Heart left ventricle (tissue), 16 donors: ENCODE data around the gene ADTRP. TPM values are rescaled to one million over a fixed set of nuclear protein-coding genes. Genes with fewer than 3 reads are reported as not detected.

Source experiments
- ATAC-seq, 4 donors: fragments of 200-7000 bp; cut with Tn5 transposase; one replicate each; pipeline ENCODE4 v1.9.1; 2020 to 2022; ENCODE audit warnings: moderate library complexity in 4 of 4, mild to moderate bottlenecking in 3 of 4, moderate number of reproducible peaks in 1 of 4
- DNase-seq, 5 donors: peaks; one replicate each; pipeline ENCODE4 v3.0.0-alpha.2; 2020
- H3K27ac ChIP-seq, 12 donors: fragments of 200-600 bp; sonication (generic) in 4 of 12; one replicate each; pipeline versions ENCODE4 v1.5.0 to v1.8.0; 2016 to 2022; ENCODE audit warnings: mild to moderate bottlenecking in 2 of 12
- H3K27me3 ChIP-seq, 9 donors: fragments of 200-600 bp; sonication (generic) in 2 of 9; one replicate each; pipeline versions ENCODE4 v1.5.1 to v1.8.0; 2016 to 2022; ENCODE audit warnings: mild to moderate bottlenecking in 3 of 9
- H3K36me3 ChIP-seq, 9 donors: fragments of 200-600 bp; sonication (generic) in 2 of 9; one replicate each; pipeline versions ENCODE4 v1.5.0 to v1.8.0; 2018 to 2022; ENCODE audit warnings: mild to moderate bottlenecking in 2 of 9
- H3K4me1 ChIP-seq, 12 donors: fragments of 200-600 bp; sonication (generic) in 4 of 12; one replicate each; pipeline versions ENCODE4 v1.5.0 to v1.8.0; 2016 to 2022; ENCODE audit warnings: mild to moderate bottlenecking in 3 of 12
- H3K4me3 ChIP-seq, 12 donors: fragments of 200-600 bp; sonication (generic) in 4 of 12; one replicate each; pipeline versions ENCODE4 v1.5.0 to v1.8.0; 2017 to 2022; ENCODE audit warnings: mild to moderate bottlenecking in 9 of 12, moderate library complexity in 4 of 12
- H3K9me3 ChIP-seq, 12 donors: fragments of 200-600 bp; sonication (generic) in 4 of 12; one replicate each; pipeline versions ENCODE4 v1.5.0 to v1.8.0; 2016 to 2022; ENCODE audit warnings: mild to moderate bottlenecking in 1 of 12
- POLR2A ChIP-seq, 2 donors: fragments of 450-650 bp; IDR thresholded peaks; one replicate each; pipeline ENCODE4 v1.6.1; 2017; ENCODE audit warnings: antibody characterized with exemption in 2 of 2, mild to moderate bottlenecking in 2 of 2, moderate library complexity in 2 of 2
- WGBS, 4 donors: extraction: QIAGEN DNeasy Blood & Tissue Kit in 2 of 4; methylation state at CpG; one replicate each; pipeline versions ENCODE4 v1.1.5 to v1.1.7; 2013 to 2018; 5-methylcytosine and 5-hydroxymethylcytosine counted together
- intact Hi-C, 10 donors: fragments of 100-400 bp; cut with DNase I; formaldehyde crosslinking; loops; one replicate each; pipeline versions ENCODE4 v1.11.1 to v1.14.2; 2022
- polyA plus RNA-seq, 2 donors: library from polyadenylated mRNA; stranded (reverse); fragments of 200-250 nt; gene quantifications; one replicate each; pipeline ENCODE4 v1.2.3, GENCODE V29; 2013
- total RNA-seq, 9 donors: library from RNA; depleted of rRNA in 2 of 9; stranded (reverse); fragments of >200 nt in 2 of 9; fragmentation: NEBNext Ultra II Directional in 3 of 9; extraction: Animal tissue kit (Norgen Biotek cat#: 25700) in 3 of 9; gene quantifications; one replicate each; pipeline versions ENCODE4 v1.1.0 to v1.2.4, GENCODE V29; 2016 to 2023
- TF ChIP-seq, protein P1 (sequence below), 12 donors: fragments of 200-600 bp; sonication (generic) in 4 of 12; IDR thresholded peaks; one replicate each; pipeline versions ENCODE4 v1.5.0 to v1.8.0; 2018 to 2022; ENCODE audit warnings: antibody characterized with exemption in 12 of 12, mild to moderate bottlenecking in 5 of 12
- donor health status: ischemic (EF 13 %, LVEDD 7.1; RV severe dilation, severe dysfunction).
- donor health status: healthy with polysubstance abuse.
- donor health status: DM: no; HTN: yes; CAD: no.
- donor health status: DM: no; HTN: no; CAD: no.
- donor health status: ischemic (EF 25% LVEDD 6.9; RV normal size, moderate dysfunction).
- donor health status: ischemic (EF 25% LVEDD 5.7; RV mildly dilated, moderate dysfunction).
- donor health status: healthy.
- donor health status: DM: yes; HTN: yes; CAD: no.
- donor health status: ischemic (EF 35%, LVEDD 5.7; RV mildly dilated, moderate dysfunction).
- donor health status: nonischemic (EF 11% LVEDD 7.7; RV severe dilation, severe dysfunction).
- donor health status: DM: yes; HTN: yes; CAD: no.
- donor health status: PGD.
- donor health status: ischemic (EF 29% LVEDD 5.4; RV normal size, mild dysfunction).
- donor health status: nonischemic (EF 23%, LVEDD 6.1; RV moderate dilation, normal function).

Gene ADTRP
- total and polyA plus RNA-seq, 11 donors = 0.26 to 0.85 (median 0.45) TPM; not detected in 7

DNA sequence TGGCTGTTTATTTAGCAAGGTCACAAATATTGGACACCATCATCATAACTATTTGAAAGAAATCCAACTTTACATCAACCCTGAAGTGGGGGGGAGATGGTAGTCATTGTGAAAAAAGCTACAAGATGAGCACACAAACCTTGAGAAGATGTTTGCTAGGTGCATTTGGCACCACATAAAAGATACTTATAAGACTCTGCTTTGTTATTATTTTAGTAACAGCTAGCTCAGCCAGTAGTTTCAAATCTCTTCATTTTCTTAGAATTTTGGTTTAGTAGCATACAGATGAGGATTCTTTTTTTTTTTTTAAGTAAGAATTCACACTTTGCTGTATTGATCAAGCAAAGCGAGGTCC is 14.4 kb downstream of the ADTRP start:
- Histone ChIP-seq H3K27ac (no peak overlapping the region), H3K9me3 (no peaks in the 10 kb centered on the region), H3K4me1 (peaks cover 0 to 17% (median 5%) of the 10 kb centered on the region in 12 donors), H3K36me3 (no peaks in the 10 kb centered on the region), H3K27me3 (no peaks in the 10 kb centered on the region), H3K4me3 (no peak overlapping the region)
- intact Hi-C loops = no loop called here
- no peak for DNase-seq
- no peak for ATAC-seq
- WGBS, 4 donors = 92 to 99% (median 98%) methylated on average over 1 of the region's 1 CpG
- TF ChIP-seq, protein P1, sequence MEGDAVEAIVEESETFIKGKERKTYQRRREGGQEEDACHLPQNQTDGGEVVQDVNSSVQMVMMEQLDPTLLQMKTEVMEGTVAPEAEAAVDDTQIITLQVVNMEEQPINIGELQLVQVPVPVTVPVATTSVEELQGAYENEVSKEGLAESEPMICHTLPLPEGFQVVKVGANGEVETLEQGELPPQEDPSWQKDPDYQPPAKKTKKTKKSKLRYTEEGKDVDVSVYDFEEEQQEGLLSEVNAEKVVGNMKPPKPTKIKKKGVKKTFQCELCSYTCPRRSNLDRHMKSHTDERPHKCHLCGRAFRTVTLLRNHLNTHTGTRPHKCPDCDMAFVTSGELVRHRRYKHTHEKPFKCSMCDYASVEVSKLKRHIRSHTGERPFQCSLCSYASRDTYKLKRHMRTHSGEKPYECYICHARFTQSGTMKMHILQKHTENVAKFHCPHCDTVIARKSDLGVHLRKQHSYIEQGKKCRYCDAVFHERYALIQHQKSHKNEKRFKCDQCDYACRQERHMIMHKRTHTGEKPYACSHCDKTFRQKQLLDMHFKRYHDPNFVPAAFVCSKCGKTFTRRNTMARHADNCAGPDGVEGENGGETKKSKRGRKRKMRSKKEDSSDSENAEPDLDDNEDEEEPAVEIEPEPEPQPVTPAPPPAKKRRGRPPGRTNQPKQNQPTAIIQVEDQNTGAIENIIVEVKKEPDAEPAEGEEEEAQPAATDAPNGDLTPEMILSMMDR (IDR thresholded peaks at IDR 0.05) = no peak
- no peak for TF ChIP-seq POLR2A (IDR thresholded peaks at IDR 0.05)

- Histone ChIP-seq H3K36me3 (no peaks in the 10 kb centered on the region), H3K27ac (peak overlapping the region in 1 of 12 donors; percentile 40), H3K4me1 (peaks cover 0 to 17% (median 5%) of the 10 kb centered on the region in 12 donors), H3K4me3 (no peak overlapping the region), H3K9me3 (no peaks in the 10 kb centered on the region), H3K27me3 (no peaks in the 10 kb centered on the region)
- intact Hi-C loops = no loop called here
- ATAC-seq = peak in 2 of 4 donors; percentile 8 to 15
- DNase-seq = no peak
- no peak for TF ChIP-seq POLR2A (IDR thresholded peaks at IDR 0.05)
- TF ChIP-seq, protein P1 (IDR thresholded peaks at IDR 0.05) = no peak
- WGBS, 4 donors = 79 to 89% (median 83%) methylated on average over 4 of the region's 4 CpGs
Measured at GRCh38 chr6:11763460-11764249, 14.9 kb downstream of the ADTRP start.

- Histone ChIP-seq H3K4me3 (no peak overlapping the region), H3K27me3 (no peaks in the 10 kb centered on the region), H3K36me3 (no peaks in the 10 kb centered on the region), H3K4me1 (peaks cover 0 to 17% (median 5%) of the 10 kb centered on the region in 12 donors), H3K9me3 (peaks cover 0 to under 1% (median 0%) of the 10 kb centered on the region in 12 donors), H3K27ac (peak overlapping the region in 1 of 12 donors; percentile 40)
- DNase-seq = no peak
- 60 to 64% (median 62%) methylated on average over 4 of the region's 4 CpGs for whole genome bisulfite sequencing, 4 donors
- intact Hi-C loops = no loop called here
- ATAC-seq = peak in 3 of 4 donors; percentile 27 to 73 (median 32)
- TF ChIP-seq, protein P1 (IDR thresholded peaks at IDR 0.05) = no peak
- TF ChIP-seq POLR2A (IDR thresholded peaks at IDR 0.05) = no peak
Measured at GRCh38 chr6:11762794-11763459, 15.7 kb downstream of the ADTRP start.
